HG02759 (cell line): Measurements from ENCODE around the gene ASIC2.

Experiments
- ATAC-seq: cut with Tn5 transposase; IDR thresholded peaks from one replicate; pipeline ENCODE4 v1.9.1; 2021; ENCODE audit warnings: mild to moderate bottlenecking, moderate library complexity; ENCODE audit not compliant: unreplicated experiment

Gene ASIC2

GRCh38 chr17:33207231-33207630 is 85.9 kb downstream of the ASIC2 start:
- no peak for ATAC-seq

GRCh38 chr17:33205552-33205951 is 87.5 kb downstream of the ASIC2 start:
- ATAC-seq: no peak

- ATAC-seq: no peak
Observed at GRCh38 chr17:33204701-33205100, 88.4 kb downstream of the ASIC2 start.

GRCh38 chr17:33204156-33204555 is 88.9 kb downstream of the ASIC2 start:
- no peak for ATAC-seq

- ATAC-seq: no peak
Observed at GRCh38 chr17:33202796-33203495, 90.1 kb downstream of the ASIC2 start.

GRCh38 chr17:33202021-33202420 is 91.1 kb downstream of the ASIC2 start:
- ATAC-seq: no peak

- no peak for ATAC-seq
Observed at GRCh38 chr17:33201283-33201682, 91.8 kb downstream of the ASIC2 start.

- no peak for ATAC-seq
Observed at GRCh38 chr17:33200587-33200986, 92.5 kb downstream of the ASIC2 start.

- no peak for ATAC-seq
Observed at GRCh38 chr17:33199571-33200510, 93.3 kb downstream of the ASIC2 start.

GRCh38 chr17:33198954-33199353 is 94.1 kb downstream of the ASIC2 start:
- no peak for ATAC-seq

- ATAC-seq: no peak
Observed at GRCh38 chr17:33197342-33197741, 95.8 kb downstream of the ASIC2 start.

- no peak for ATAC-seq
Observed at GRCh38 chr17:33196883-33197282, 96.2 kb downstream of the ASIC2 start.

GRCh38 chr17:33192951-33193911 is 99.9 kb downstream of the ASIC2 start:
- ATAC-seq: no peak

GRCh38 chr17:33183487-33184026 is 109.5 kb downstream of the ASIC2 start:
- ATAC-seq: no peak

GRCh38 chr17:33179151-33179550 is 113.9 kb downstream of the ASIC2 start:
- ATAC-seq: no peak

GRCh38 chr17:33178681-33179080 is 114.4 kb downstream of the ASIC2 start:
- no peak for ATAC-seq

GRCh38 chr17:33175562-33175961 is 117.5 kb downstream of the ASIC2 start:
- no peak for ATAC-seq

- ATAC-seq: no peak
Observed at GRCh38 chr17:33171931-33172330, 121.2 kb downstream of the ASIC2 start.

- no peak for ATAC-seq
Observed at GRCh38 chr17:33169580-33170285, 123.4 kb downstream of the ASIC2 start.

GRCh38 chr17:33167736-33168135 is 125.4 kb downstream of the ASIC2 start:
- no peak for ATAC-seq
